CD8-positive, alpha-beta memory T cell (primary cell): ENCODE measurements around the gene RPRD2. TPM values are rescaled to one million over a fixed set of nuclear protein-coding genes. Genes with fewer than 3 reads are reported as not detected.
A peak's percentile ranks its signal among the peaks of the same experiment; 100 is the strongest.

ENCODE experiments used
- CTCF ChIA-PET: fragments of 350-600 bp; sonication (Branson Sonifier 250); formaldehyde crosslinking; loops from one replicate; lab custom pipeline; 2021; ENCODE audit warnings: antibody characterized with exemption; lab: Charles Lee
- POLR2A ChIA-PET: fragments of 350-600 bp; sonication (Branson Sonifier 250); formaldehyde crosslinking; loops from one replicate; lab custom pipeline; 2021; ENCODE audit warnings: antibody characterized with exemption; lab: Charles Lee
- DNase-seq, 5 donors: peaks; one replicate each; pipeline versions ENCODE4 v3.0.0 to v3.0.0-alpha.2; 2020 to 2022; ENCODE audit warnings: mixed read lengths in 1 of 5
- H3K27ac ChIP-seq: one replicate; pipeline ENCODE4 v1.7.0; 2013; ENCODE audit warnings: low read depth, mild to moderate bottlenecking, low read length, moderate library complexity
- H3K27me3 ChIP-seq: 2 replicates; pipeline ENCODE4 v1.7.0; 2013; ENCODE audit warnings: low read length, mild to moderate bottlenecking; ENCODE audit not compliant: insufficient read depth, poor library complexity, severe bottlenecking
- H3K36me3 ChIP-seq: 2 replicates; pipeline ENCODE4 v1.7.0; 2013; ENCODE audit warnings: mild to moderate bottlenecking, low read length, moderate library complexity; ENCODE audit not compliant: insufficient read depth
- H3K4me1 ChIP-seq: 2 replicates; pipeline ENCODE4 v1.7.0; 2013; ENCODE audit warnings: mild to moderate bottlenecking, low read length, moderate library complexity; ENCODE audit not compliant: insufficient read depth
- H3K4me3 ChIP-seq: 2 replicates; pipeline ENCODE4 v1.7.0; 2013; ENCODE audit warnings: mild to moderate bottlenecking, low read length
- H3K9me3 ChIP-seq: 2 replicates; pipeline ENCODE4 v1.7.0; 2013; ENCODE audit warnings: mild to moderate bottlenecking, low read length
- H3K27ac Mint-ChIP-seq, 8 donors: one replicate each; pipeline ENCODE4 v1.8.0; 2020 to 2021; ENCODE audit warnings: mixed read lengths in 8 of 8, mild to moderate bottlenecking in 6 of 8, inconsistent platforms in 3 of 8, moderate library complexity in 3 of 8
- H3K27me3 Mint-ChIP-seq, 2 donors: one replicate each; pipeline ENCODE4 v1.8.0; 2020 to 2021; ENCODE audit warnings: mixed read lengths in 2 of 2, mild to moderate bottlenecking in 1 of 2, moderate library complexity in 1 of 2
- H3K36me3 Mint-ChIP-seq, 3 donors: one replicate each; pipeline ENCODE4 v1.8.0; 2020 to 2021; ENCODE audit warnings: mixed read lengths in 3 of 3, inconsistent platforms in 1 of 3, mild to moderate bottlenecking in 1 of 3
- H3K4me1 Mint-ChIP-seq, 3 donors: one replicate each; pipeline ENCODE4 v1.8.0; 2020 to 2021; ENCODE audit warnings: mixed read lengths in 3 of 3, inconsistent platforms in 1 of 3, mild to moderate bottlenecking in 1 of 3
- H3K4me3 Mint-ChIP-seq, 7 donors: one replicate each; pipeline ENCODE4 v1.8.0; 2020 to 2021; ENCODE audit warnings: mixed read lengths in 7 of 7, mild to moderate bottlenecking in 6 of 7, moderate library complexity in 4 of 7, inconsistent platforms in 2 of 7
- H3K9me3 Mint-ChIP-seq, 5 donors: one replicate each; pipeline ENCODE4 v1.8.0; 2020 to 2022; ENCODE audit warnings: mixed read lengths in 5 of 5, mild to moderate bottlenecking in 3 of 5, moderate library complexity in 2 of 5, inconsistent platforms in 1 of 5
- polyA plus RNA-seq: library from polyadenylated mRNA; unstranded; fragments of 300-500 nt; fragmentation: Illumina TruSeq; gene quantifications from one replicate; pipeline ENCODE4 v1.2.3, GENCODE V29; 2021
- total RNA-seq, 2 experiments: library from RNA; stranded (reverse); gene quantifications; one replicate each; pipeline ENCODE4 v1.2.3, GENCODE V29; 2021

Gene RPRD2
- total and polyA plus RNA-seq, 3 experiments from 2014 or later: 24.1 to 40.5 (median 26.4) TPM

DNA sequence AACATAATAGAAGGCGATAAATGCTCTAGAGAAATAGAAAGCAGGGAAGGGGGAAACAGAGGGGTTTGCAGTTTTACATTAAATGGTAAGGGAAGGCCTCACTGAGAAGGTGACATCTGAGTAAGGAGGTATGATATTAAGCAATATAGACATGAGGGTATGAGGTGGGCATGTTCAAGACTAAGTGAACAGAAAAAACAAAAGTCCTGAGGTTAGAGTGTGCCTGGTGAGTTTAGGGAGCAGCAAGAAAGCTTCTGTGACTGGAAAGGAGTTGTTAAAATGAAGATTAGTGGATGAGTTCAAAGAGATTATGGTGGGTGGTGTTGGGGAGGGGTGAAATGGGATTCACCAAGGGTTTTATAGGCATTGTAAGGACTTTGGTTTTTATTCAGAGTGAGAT lies 8.6 kb downstream of the RPRD2 start:
- Mint-ChIP-seq H3K4me1 (peaks cover 63 to 78% (median 71%) of the 10 kb centered on the region in 3 donors), H3K27ac (peak overlapping the region in 6 of 8 donors; percentile 2 to 77 (median 49)), H3K4me3 (peak overlapping the region in 6 of 7 donors; percentile 0 to 56 (median 19)), H3K36me3 (peaks cover 0 to 17% (median 6%) of the 10 kb centered on the region in 3 donors), H3K9me3 (no peaks in the 10 kb centered on the region), H3K27me3 (no peaks in the 10 kb centered on the region)
- no peaks in the 10 kb centered on the region for H3K36me3 ChIP-seq
- H3K27ac ChIP-seq: no peak overlapping the region
- peaks cover 50% of the 10 kb centered on the region for H3K4me1 ChIP-seq
- no peaks in the 10 kb centered on the region for H3K9me3 ChIP-seq
- CTCF ChIA-PET: no interaction called here
- H3K27me3 ChIP-seq: no peaks in the 10 kb centered on the region
- H3K4me3 ChIP-seq: no peak overlapping the region
- POLR2A ChIA-PET: interaction anchor here (1.6 kb wide), 1 partner anchor 9 kb away, joined by 5 read pairs; the partner anchor contains the start of gene RPRD2
- DNase-seq: no peak

DNA sequence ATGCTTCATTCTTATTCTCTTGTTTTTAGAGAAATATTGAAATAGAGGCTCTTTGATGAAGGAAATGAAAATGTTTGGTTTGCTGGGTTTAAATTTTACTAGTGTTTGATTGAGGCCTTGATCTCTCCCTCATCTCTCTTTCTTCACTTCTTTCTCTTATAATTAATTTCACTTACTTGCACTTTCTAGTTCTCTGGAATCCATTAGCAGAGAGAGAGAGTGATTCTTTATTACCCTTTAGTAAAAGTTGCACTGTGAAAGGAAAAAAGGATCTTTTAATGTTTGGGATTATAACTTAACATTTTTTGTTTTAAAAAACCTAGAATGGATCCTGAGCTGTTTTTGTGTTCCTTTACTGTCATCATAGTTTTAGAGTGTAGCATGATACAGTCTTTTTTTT lies 12.2 kb downstream of the RPRD2 start:
- Histone ChIP-seq H3K27ac (no peak overlapping the region), H3K4me3 (no peak overlapping the region), H3K36me3 (no peaks in the 10 kb centered on the region), H3K9me3 (no peaks in the 10 kb centered on the region), H3K27me3 (no peaks in the 10 kb centered on the region), H3K4me1 (peaks cover 44% of the 10 kb centered on the region)
- H3K9me3 Mint-ChIP-seq: no peaks in the 10 kb centered on the region
- no peaks in the 10 kb centered on the region for H3K27me3 Mint-ChIP-seq
- H3K4me1 Mint-ChIP-seq: peaks cover 52 to 70% (median 59%) of the 10 kb centered on the region in 3 donors
- POLR2A ChIA-PET: no interaction called here
- CTCF ChIA-PET: no interaction called here
- peaks cover 0 to 13% (median 3%) of the 10 kb centered on the region in 3 donors for H3K36me3 Mint-ChIP-seq
- no peak for DNase-seq
- H3K4me3 Mint-ChIP-seq: no peak overlapping the region
- H3K27ac Mint-ChIP-seq: peak overlapping the region in 4 of 8 donors; percentile 10 to 46 (median 40)

DNA sequence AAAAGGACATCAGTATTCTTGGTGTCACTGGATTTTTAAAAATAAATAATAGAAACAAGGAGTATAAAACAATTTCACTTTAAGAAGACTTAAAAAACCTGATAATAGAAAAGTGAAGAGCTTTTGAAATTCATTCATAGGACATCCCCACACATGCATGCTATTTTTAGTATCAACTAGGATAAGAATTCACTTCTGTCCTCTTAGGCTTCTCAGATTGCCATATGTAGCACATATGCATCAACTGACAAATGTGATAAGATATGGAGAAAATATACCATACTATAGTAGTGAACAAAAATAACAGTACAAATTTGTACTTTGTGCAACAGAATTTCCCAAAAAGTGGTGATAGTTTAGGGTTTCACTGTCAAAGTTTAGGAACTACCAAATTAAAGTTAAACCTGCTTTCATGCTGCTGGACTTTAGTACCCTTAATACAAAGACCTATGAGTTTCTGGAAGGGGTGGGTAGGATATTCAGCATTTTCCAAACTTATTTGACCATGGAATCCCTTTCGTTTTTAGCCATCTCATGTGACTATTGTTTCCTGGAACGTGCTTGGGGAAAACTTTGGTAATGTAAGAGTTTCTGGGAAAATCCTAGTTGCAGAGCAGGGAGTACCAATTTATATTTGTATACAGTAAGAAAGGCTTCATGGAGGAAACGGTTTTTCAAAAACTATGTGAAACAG lies 19.8 kb downstream of the RPRD2 start:
- DNase-seq: no peak
- no peak overlapping the region for H3K4me3 ChIP-seq
- peaks cover 21% of the 10 kb centered on the region for H3K4me1 ChIP-seq
- H3K9me3 ChIP-seq: no peaks in the 10 kb centered on the region
- CTCF ChIA-PET: no interaction called here
- H3K36me3 ChIP-seq: no peaks in the 10 kb centered on the region
- no peak overlapping the region for H3K4me3 Mint-ChIP-seq
- peak overlapping the region in 6 of 8 donors; percentile 11 to 74 (median 20) for H3K27ac Mint-ChIP-seq
- H3K4me1 Mint-ChIP-seq: peaks cover 45 to 64% (median 54%) of the 10 kb centered on the region in 3 donors
- peaks cover 0 to 10% (median 5%) of the 10 kb centered on the region in 3 donors for H3K36me3 Mint-ChIP-seq
- no peaks in the 10 kb centered on the region for H3K9me3 Mint-ChIP-seq
- no peak overlapping the region for H3K27ac ChIP-seq
- POLR2A ChIA-PET: no interaction called here
- no peaks in the 10 kb centered on the region for H3K27me3 ChIP-seq
- H3K27me3 Mint-ChIP-seq: no peaks in the 10 kb centered on the region

DNA sequence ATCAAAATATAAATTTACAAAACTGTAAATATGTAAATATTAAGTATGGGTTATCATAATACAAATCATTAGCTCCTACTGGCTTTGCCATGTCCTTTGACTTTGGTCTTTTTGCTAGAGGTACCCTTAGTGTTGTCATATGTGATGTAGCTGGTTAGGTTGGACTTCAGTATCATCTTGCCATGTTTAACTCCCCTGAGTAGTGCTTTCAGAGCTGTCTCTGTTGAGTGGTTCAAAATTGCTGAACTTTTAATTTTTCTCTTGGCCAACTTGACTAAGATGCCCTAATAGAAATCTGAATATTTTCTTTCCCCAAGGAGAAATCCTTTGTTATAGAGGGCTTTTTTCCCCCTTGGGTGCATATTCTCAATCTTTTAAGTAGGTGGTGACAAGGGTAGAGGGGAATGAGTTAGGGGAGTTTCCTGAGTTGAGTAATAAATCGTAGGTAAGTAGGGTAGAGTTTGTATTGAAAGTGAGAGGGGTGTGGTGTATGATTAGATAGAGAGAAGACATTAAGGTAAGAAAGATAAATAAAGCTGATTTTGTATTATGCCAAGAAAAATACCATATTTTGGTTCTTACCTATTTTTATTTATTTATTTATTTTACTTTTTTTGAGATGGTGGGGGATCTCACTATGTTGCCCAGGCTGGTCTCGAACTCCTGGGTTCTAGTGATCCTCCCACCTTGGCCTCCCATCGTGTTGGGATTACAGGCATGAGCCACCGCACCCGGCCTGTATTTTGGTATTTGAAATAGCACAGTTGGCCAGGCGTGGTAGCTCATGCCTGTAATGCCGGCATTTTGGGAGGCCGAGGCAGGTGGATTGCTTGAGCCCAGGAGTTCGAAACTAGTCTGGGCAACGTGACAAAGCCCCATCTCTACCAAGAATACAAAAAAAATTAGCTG lies 21.8 kb downstream of the RPRD2 start:
- Mint-ChIP-seq H3K9me3 (no peaks in the 10 kb centered on the region), H3K27me3 (no peaks in the 10 kb centered on the region), H3K36me3 (peaks cover 0 to 14% (median 5%) of the 10 kb centered on the region in 3 donors), H3K4me3 (peak overlapping the region in 4 of 7 donors; percentile 4 to 34 (median 10)), H3K27ac (peak overlapping the region in 4 of 8 donors; percentile 3 to 68 (median 58)), H3K4me1 (peaks cover 51 to 70% (median 70%) of the 10 kb centered on the region in 3 donors)
- Histone ChIP-seq H3K27ac (no peak overlapping the region), H3K9me3 (no peaks in the 10 kb centered on the region), H3K4me1 (peaks cover 31% of the 10 kb centered on the region), H3K36me3 (peaks cover 7% of the 10 kb centered on the region), H3K4me3 (no peak overlapping the region), H3K27me3 (no peaks in the 10 kb centered on the region)
- ChIA-PET CTCF (interaction anchor here (1.3 to 1.5 kb wide), 2 partner anchors 11 to 44 kb away, joined by 3 to 4 read pairs; no protein-coding TSS in a partner anchor), POLR2A (no interaction called here)
- no peak for DNase-seq

DNA sequence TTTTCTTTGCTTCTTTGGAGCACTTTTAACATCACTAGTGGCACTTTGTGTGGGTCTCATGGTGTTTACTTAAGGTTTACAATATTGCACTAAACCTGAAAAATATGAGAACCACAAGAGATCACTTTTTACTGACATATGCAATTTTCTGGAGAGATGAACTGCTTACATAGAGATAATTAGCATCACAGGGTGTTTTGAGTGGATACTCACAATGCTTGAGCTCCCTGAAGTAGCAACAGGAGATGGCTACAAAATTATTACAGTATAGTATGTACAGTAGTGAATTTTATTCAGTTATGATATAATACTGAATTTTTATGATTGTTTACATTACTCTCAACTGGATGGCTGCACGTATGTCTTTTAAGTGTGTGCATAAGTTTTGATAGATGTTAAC lies 22.6 kb downstream of the RPRD2 start:
- Mint-ChIP-seq H3K9me3 (no peaks in the 10 kb centered on the region), H3K27me3 (no peaks in the 10 kb centered on the region), H3K4me3 (no peak overlapping the region), H3K36me3 (peaks cover 0 to 12% (median 5%) of the 10 kb centered on the region in 3 donors), H3K27ac (peak overlapping the region in 1 of 8 donors; percentile 45), H3K4me1 (peaks cover 49 to 75% (median 68%) of the 10 kb centered on the region in 3 donors)
- H3K27ac ChIP-seq: no peak overlapping the region
- POLR2A ChIA-PET: no interaction called here
- CTCF ChIA-PET: no interaction called here
- no peaks in the 10 kb centered on the region for H3K9me3 ChIP-seq
- H3K4me1 ChIP-seq: peaks cover 33% of the 10 kb centered on the region
- DNase-seq: no peak
- H3K4me3 ChIP-seq: no peak overlapping the region
- H3K27me3 ChIP-seq: no peaks in the 10 kb centered on the region
- H3K36me3 ChIP-seq: peaks cover 7% of the 10 kb centered on the region

DNA sequence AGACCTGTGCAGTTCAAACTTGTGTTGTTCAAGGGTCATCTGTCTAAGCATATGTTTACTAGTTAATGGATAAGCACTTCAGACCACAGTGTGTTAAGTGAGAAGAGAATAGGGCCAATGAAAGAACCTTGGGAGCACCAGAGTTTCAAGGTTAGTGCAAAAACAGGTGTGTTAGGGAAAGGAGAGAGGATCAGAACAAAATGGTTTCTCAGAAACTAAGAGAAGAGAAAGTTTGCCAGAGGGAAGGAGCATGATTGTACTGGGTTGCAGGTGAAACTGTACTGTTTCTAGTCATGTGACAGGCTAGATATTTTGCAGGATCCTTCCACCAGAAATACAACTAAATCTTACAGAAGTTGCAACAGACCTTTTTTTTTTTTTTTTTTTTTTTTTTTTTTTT lies 23.3 kb downstream of the RPRD2 start:
- peaks cover 0 to 10% (median 5%) of the 10 kb centered on the region in 3 donors for H3K36me3 Mint-ChIP-seq
- ChIA-PET CTCF (no interaction called here), POLR2A (no interaction called here)
- Histone ChIP-seq H3K9me3 (no peaks in the 10 kb centered on the region), H3K27me3 (no peaks in the 10 kb centered on the region), H3K4me3 (no peak overlapping the region), H3K4me1 (peaks cover 33% of the 10 kb centered on the region), H3K27ac (no peak overlapping the region), H3K36me3 (peaks cover 7% of the 10 kb centered on the region)
- no peaks in the 10 kb centered on the region for H3K27me3 Mint-ChIP-seq
- H3K4me1 Mint-ChIP-seq: peaks cover 45 to 74% (median 66%) of the 10 kb centered on the region in 3 donors
- no peak for DNase-seq
- H3K4me3 Mint-ChIP-seq: no peak overlapping the region
- H3K27ac Mint-ChIP-seq: peak overlapping the region in 5 of 8 donors; percentile 4 to 76 (median 25)
- no peaks in the 10 kb centered on the region for H3K9me3 Mint-ChIP-seq

DNA sequence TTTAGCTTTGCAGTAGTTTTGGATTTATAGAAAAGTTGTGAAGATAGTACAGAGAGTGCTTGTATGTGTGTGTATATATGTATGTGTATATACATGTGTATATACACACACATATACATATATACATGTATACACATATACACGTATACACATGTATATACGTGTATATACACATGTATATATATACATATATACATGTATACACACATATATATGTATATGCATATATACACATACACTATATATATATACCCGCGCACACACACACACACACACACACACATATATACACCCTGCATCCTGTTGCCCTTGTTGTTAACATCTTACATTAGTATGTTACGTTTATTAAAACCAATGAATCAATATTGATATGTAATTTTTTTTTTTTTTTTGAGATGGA lies 24.3 kb downstream of the RPRD2 start:
- H3K9me3 ChIP-seq: no peaks in the 10 kb centered on the region
- H3K36me3 ChIP-seq: peaks cover 7% of the 10 kb centered on the region
- Mint-ChIP-seq H3K4me1 (peaks cover 51 to 84% (median 76%) of the 10 kb centered on the region in 3 donors), H3K27ac (peak overlapping the region in 1 of 8 donors; percentile 50), H3K4me3 (no peak overlapping the region), H3K27me3 (no peaks in the 10 kb centered on the region), H3K36me3 (peaks cover 0 to 10% (median 5%) of the 10 kb centered on the region in 3 donors), H3K9me3 (no peaks in the 10 kb centered on the region)
- H3K4me1 ChIP-seq: peaks cover 33% of the 10 kb centered on the region
- ChIA-PET CTCF (no interaction called here), POLR2A (no interaction called here)
- no peak for DNase-seq
- no peak overlapping the region for H3K4me3 ChIP-seq
- no peaks in the 10 kb centered on the region for H3K27me3 ChIP-seq
- no peak overlapping the region for H3K27ac ChIP-seq
